Parathyroid adenoma (tissue), 2 donors: ENCODE results near the gene IL36G.

Experiments
- H2AFZ ChIP-seq: fragments of 300-600 bp; sonication (generic); one replicate; pipeline ENCODE4 v1.7.0; 2017; ENCODE audit warnings: antibody characterized with exemption, mild to moderate bottlenecking
- H3K27ac ChIP-seq: fragments of 300-600 bp; sonication (generic); one replicate; pipeline ENCODE4 v1.7.0; 2017
- H3K27me3 ChIP-seq: fragments of 300-600 bp; sonication (generic); one replicate; pipeline ENCODE4 v1.7.0; 2017; ENCODE audit warnings: low read length; ENCODE audit not compliant: control insufficient read depth, insufficient read depth
- H3K36me3 ChIP-seq: fragments of 300-600 bp; sonication (generic); one replicate; pipeline ENCODE4 v1.7.0; 2017; ENCODE audit warnings: low read length; ENCODE audit not compliant: control insufficient read depth, insufficient read depth
- H3K4me1 ChIP-seq: fragments of 300-600 bp; sonication (generic); one replicate; pipeline ENCODE4 v1.7.0; 2017; ENCODE audit warnings: control low read depth
- H3K4me2 ChIP-seq: fragments of 300-600 bp; sonication (generic); one replicate; pipeline ENCODE4 v1.7.0; 2017; ENCODE audit warnings: low read length
- H3K4me3 ChIP-seq: fragments of 300-600 bp; sonication (generic); one replicate; pipeline ENCODE4 v1.7.0; 2017; ENCODE audit warnings: low read depth, low read length
- H3K79me2 ChIP-seq: fragments of 300-600 bp; sonication (generic); one replicate; pipeline ENCODE4 v1.7.0; 2017; ENCODE audit warnings: control low read depth
- H3K9ac ChIP-seq: fragments of 300-600 bp; sonication (generic); one replicate; pipeline ENCODE4 v1.7.0; 2017; ENCODE audit warnings: mild to moderate bottlenecking
- H3K9me3 ChIP-seq: fragments of 300-600 bp; sonication (generic); one replicate; pipeline ENCODE4 v1.7.0; 2017; ENCODE audit warnings: low read length; ENCODE audit not compliant: control insufficient read depth
- TF ChIP-seq, protein P1 (sequence below): fragments of 300-600 bp; sonication (generic); IDR thresholded peaks from one replicate; pipeline ENCODE4 v1.7.0; 2017; ENCODE audit warnings: antibody characterized with exemption, mild to moderate bottlenecking
- donor health status: primary hyperparathyroidism.

The IL36G gene

GRCh38 chr2:113002677-113003076 is 24.9 kb downstream of the IL36G start:
- Histone ChIP-seq H3K4me2 (no peak overlapping the region), H3K9me3 (no peaks in the 10 kb centered on the region), H3K9ac (no peak overlapping the region), H3K27ac (no peak overlapping the region), H3K4me1 (no peaks in the 10 kb centered on the region), H3K27me3 (no peaks in the 10 kb centered on the region), H2AFZ (no peak overlapping the region), H3K79me2 (no peaks in the 10 kb centered on the region), H3K36me3 (no peaks in the 10 kb centered on the region), H3K4me3 (no peak overlapping the region)
- TF ChIP-seq, protein P1, sequence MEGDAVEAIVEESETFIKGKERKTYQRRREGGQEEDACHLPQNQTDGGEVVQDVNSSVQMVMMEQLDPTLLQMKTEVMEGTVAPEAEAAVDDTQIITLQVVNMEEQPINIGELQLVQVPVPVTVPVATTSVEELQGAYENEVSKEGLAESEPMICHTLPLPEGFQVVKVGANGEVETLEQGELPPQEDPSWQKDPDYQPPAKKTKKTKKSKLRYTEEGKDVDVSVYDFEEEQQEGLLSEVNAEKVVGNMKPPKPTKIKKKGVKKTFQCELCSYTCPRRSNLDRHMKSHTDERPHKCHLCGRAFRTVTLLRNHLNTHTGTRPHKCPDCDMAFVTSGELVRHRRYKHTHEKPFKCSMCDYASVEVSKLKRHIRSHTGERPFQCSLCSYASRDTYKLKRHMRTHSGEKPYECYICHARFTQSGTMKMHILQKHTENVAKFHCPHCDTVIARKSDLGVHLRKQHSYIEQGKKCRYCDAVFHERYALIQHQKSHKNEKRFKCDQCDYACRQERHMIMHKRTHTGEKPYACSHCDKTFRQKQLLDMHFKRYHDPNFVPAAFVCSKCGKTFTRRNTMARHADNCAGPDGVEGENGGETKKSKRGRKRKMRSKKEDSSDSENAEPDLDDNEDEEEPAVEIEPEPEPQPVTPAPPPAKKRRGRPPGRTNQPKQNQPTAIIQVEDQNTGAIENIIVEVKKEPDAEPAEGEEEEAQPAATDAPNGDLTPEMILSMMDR, result no peak

GRCh38 chr2:113005030-113005509 is 27.3 kb downstream of the IL36G start, which contains the start of gene IL36A:
TSS of gene IL36A (plus strand) at chr2:113005459. CDS start at chr2:113005872, 413 bp downstream.
- H3K9ac ChIP-seq, result no peak within 1 kb of the TSS
- no peaks in the 10 kb centered on the region for H3K79me2 ChIP-seq
- no peaks in the 10 kb centered on the region for H3K9me3 ChIP-seq
- no peaks in the 10 kb centered on the region for H3K36me3 ChIP-seq
- no peaks in the 10 kb centered on the region for H3K4me1 ChIP-seq
- no peak within 1 kb of the TSS for H2AFZ ChIP-seq
- H3K27ac ChIP-seq, result no peak within 1 kb of the TSS
- no peak within 1 kb of the TSS for H3K4me2 ChIP-seq
- H3K4me3 ChIP-seq, result no peak within 1 kb of the TSS
- no peaks in the 10 kb centered on the region for H3K27me3 ChIP-seq
- TF ChIP-seq, protein P1, result no peak

- Histone ChIP-seq H3K79me2 (no peaks in the 10 kb centered on the region), H3K9ac (no peak overlapping the region), H3K4me2 (no peak overlapping the region), H3K27ac (no peak overlapping the region), H3K4me1 (no peaks in the 10 kb centered on the region), H3K27me3 (no peaks in the 10 kb centered on the region), H3K36me3 (no peaks in the 10 kb centered on the region), H3K9me3 (no peaks in the 10 kb centered on the region), H3K4me3 (no peak overlapping the region), H2AFZ (no peak overlapping the region)
- TF ChIP-seq, protein P1, result no peak
Measured at GRCh38 chr2:113007250-113007649, 29.4 kb downstream of the IL36G start.

DNA sequence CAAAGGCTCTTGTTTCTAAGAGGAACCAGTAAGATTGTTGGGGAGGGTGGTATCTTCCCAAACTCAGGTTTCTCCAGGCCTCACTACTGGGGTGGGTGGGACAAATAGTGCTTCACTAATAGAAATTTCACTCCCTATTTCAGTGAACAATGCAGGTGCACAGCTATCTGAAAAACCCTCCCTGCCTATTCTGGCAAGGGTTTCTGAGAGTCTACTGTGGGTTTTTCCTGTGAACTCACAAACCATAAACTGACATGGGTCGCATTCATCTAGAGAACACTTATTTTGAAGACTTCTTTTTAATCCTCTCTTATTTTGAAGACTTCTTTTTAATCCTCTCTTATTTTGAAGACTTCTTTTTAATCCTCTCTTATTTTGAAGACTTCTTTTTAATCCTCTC is 31.8 kb downstream of the IL36G start:
- Histone ChIP-seq H3K36me3 (no peaks in the 10 kb centered on the region), H2AFZ (no peak overlapping the region), H3K4me2 (no peak overlapping the region), H3K79me2 (no peaks in the 10 kb centered on the region), H3K27ac (no peak overlapping the region), H3K4me3 (no peak overlapping the region), H3K9ac (no peak overlapping the region), H3K9me3 (no peaks in the 10 kb centered on the region), H3K27me3 (no peaks in the 10 kb centered on the region), H3K4me1 (no peaks in the 10 kb centered on the region)
- TF ChIP-seq, protein P1, result no peak

DNA sequence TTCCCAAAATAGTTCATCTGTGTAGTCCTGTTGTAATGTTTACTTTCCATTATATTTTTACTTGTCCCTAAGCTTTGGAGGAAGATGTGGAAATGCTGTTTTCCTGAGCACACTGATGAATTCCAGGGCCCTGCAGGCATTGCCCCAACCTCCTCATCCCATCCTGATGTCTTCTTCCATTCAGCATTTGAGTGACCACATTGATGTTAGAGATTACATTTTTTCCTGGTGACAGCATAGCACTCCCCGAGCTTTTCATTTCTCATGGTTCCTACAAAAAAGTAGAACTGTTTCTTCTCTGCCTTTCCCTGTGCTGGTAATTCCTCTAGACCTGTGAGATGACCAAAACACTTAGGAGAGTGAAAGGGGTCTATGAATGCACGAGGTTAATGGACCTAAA is 32.3 kb downstream of the IL36G start:
- H3K27me3 ChIP-seq, result no peaks in the 10 kb centered on the region
- no peaks in the 10 kb centered on the region for H3K4me1 ChIP-seq
- H3K79me2 ChIP-seq, result no peaks in the 10 kb centered on the region
- H3K4me2 ChIP-seq, result no peak overlapping the region
- no peaks in the 10 kb centered on the region for H3K9me3 ChIP-seq
- no peak overlapping the region for H3K9ac ChIP-seq
- H3K36me3 ChIP-seq, result no peaks in the 10 kb centered on the region
- no peak overlapping the region for H3K27ac ChIP-seq
- no peak overlapping the region for H3K4me3 ChIP-seq
- H2AFZ ChIP-seq, result no peak overlapping the region
- TF ChIP-seq, protein P1, result no peak
